GM23248 (cell line): ENCODE data around the gene ZEB2. TPM values are rescaled to one million over a fixed set of nuclear protein-coding genes. Genes with fewer than 3 reads are reported as not detected.

Source experiments
- DNase-seq: peaks from one replicate; pipeline ENCODE4 v3.0.0-alpha.2; 2015
- H2AFZ ChIP-seq: fragments of 200-600 bp; sonication (generic); 2 replicates; pipeline ENCODE4 v1.6.1; 2016; ENCODE audit warnings: antibody characterized with exemption
- H3F3A ChIP-seq: fragments of 200-600 bp; sonication (generic); 2 replicates; pipeline ENCODE4 v1.6.1; 2016; ENCODE audit warnings: mild to moderate bottlenecking, antibody characterized with exemption, mixed run types; ENCODE audit not compliant: insufficient read depth
- H3K27ac ChIP-seq: fragments of 200-600 bp; sonication (generic); 2 replicates; pipeline ENCODE4 v1.5.1; 2016; ENCODE audit warnings: mild to moderate bottlenecking
- H3K27me3 ChIP-seq: fragments of 200-600 bp; sonication (generic); replicated peaks from 2 replicates; pipeline ENCODE4 v1.6.1; 2016; ENCODE audit warnings: mild to moderate bottlenecking; ENCODE audit not compliant: insufficient read depth
- H3K36me3 ChIP-seq: fragments of 200-600 bp; sonication (generic); 2 replicates; pipeline ENCODE4 v1.6.1; 2016; ENCODE audit warnings: low read depth, mild to moderate bottlenecking
- H3K4me1 ChIP-seq: fragments of 200-600 bp; sonication (generic); 2 replicates; pipeline ENCODE4 v1.6.1; 2016; ENCODE audit warnings: mild to moderate bottlenecking; ENCODE audit not compliant: insufficient read depth
- H3K4me2 ChIP-seq: fragments of 200-600 bp; sonication (generic); one replicate; pipeline ENCODE4 v1.6.1; 2016; ENCODE audit warnings: mild to moderate bottlenecking; ENCODE audit not compliant: unreplicated experiment
- H3K4me3 ChIP-seq: fragments of 200-600 bp; sonication (generic); 2 replicates; pipeline ENCODE4 v1.5.1; 2016; ENCODE audit warnings: mild to moderate bottlenecking
- H3K79me2 ChIP-seq: fragments of 200-600 bp; sonication (generic); 2 replicates; pipeline ENCODE4 v1.6.1; 2016; ENCODE audit warnings: mild to moderate bottlenecking; ENCODE audit not compliant: insufficient read depth
- H3K9ac ChIP-seq: fragments of 200-600 bp; sonication (generic); 2 replicates; pipeline ENCODE4 v1.6.1; 2016; ENCODE audit warnings: mild to moderate bottlenecking
- H3K9me2 ChIP-seq: fragments of 200-600 bp; sonication (generic); 2 replicates; pipeline ENCODE4 v1.6.1; 2016; ENCODE audit warnings: mixed run types, mild to moderate bottlenecking, moderate library complexity; ENCODE audit not compliant: insufficient read depth
- H3K9me3 ChIP-seq: fragments of 200-600 bp; sonication (generic); one replicate; pipeline ENCODE4 v1.6.1; 2017; ENCODE audit warnings: low read depth
- H4K20me1 ChIP-seq: fragments of 200-600 bp; sonication (generic); 2 replicates; pipeline ENCODE4 v1.6.0; 2016; ENCODE audit not compliant: insufficient read depth
- EZH2 ChIP-seq: fragments of 200-600 bp; sonication (generic); IDR thresholded peaks from 2 replicates; pipeline ENCODE4 v1.6.1; 2018; ENCODE audit warnings: antibody characterized with exemption, mild to moderate bottlenecking; ENCODE audit not compliant: insufficient read depth, poor library complexity, severe bottlenecking
- EZH2phosphoT487 ChIP-seq: fragments of 200-600 bp; sonication (generic); IDR thresholded peaks from 2 replicates; pipeline ENCODE4 v1.6.1; 2018; ENCODE audit warnings: antibody characterized with exemption, moderate library complexity, mild to moderate bottlenecking, low read depth; ENCODE audit not compliant: insufficient read depth
- WGBS, 2 experiments: methylation state at CpG; one replicate each; pipeline ENCODE4 v1.1.6; 2015 to 2017; ENCODE audit warnings: low lambda C conversion rate in 2 of 2, low coverage in 1 of 2; ENCODE audit errors: missing lambda C conversion rate in 2 of 2; 5-methylcytosine and 5-hydroxymethylcytosine counted together
- in situ Hi-C: fragments of 300-500 bp; cut with MboI; formaldehyde crosslinking; loops from 2 replicates; pipeline ENCODE4 v1.15.0; 2020
- polyA plus RNA-seq: library from polyadenylated mRNA; unstranded; fragments of >200 nt; fragmentation: Nextera tagmentation; extraction: Ambion mirVana; gene quantifications from 2 replicates; pipeline ENCODE4 v1.2.1, GENCODE V29; 2016
- total RNA-seq: library from RNA; depleted of rRNA; stranded (reverse); fragments of >200 nt; shearing (Covaris generic); gene quantifications from 2 replicates; pipeline ENCODE4 v1.2.3, GENCODE V29; 2014

ZEB2 gene
- total and polyA plus RNA-seq, 2 experiments from 2014 or later, result 26.2 to 46.8 TPM

DNA sequence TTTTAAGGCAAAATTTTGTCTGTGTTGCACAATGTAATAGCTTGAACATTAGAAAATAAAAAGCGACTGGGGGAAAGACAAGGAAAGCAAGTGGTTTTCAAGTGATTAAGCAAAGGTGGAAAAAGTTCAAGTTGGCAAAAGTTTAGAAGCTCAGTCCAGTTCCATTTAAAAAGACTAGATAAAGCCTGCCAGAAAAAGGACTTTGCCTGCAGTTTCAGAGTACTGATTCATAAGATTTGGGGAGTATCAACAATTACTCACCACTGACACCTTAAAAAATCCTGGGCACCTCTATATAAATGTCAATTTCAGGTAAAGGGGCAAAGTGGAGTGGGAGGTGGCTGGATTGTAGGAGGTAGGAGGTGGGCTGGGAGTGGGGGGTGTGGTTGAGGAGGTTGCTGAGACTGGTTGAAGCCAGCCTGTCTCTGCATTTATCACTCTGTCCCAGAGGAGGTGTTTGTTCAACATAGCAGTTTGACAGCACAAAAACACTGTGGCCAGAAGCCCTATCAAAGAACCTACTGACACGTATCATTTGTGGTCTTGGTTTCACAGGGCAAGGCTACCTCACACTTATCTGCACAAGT, 14.6 kb downstream of the ZEB2 start:
- Histone ChIP-seq H3K36me3 (peaks cover 4% of the 10 kb centered on the region; the same call in 1 of the 2 replicates), H4K20me1 (no peaks in the 10 kb centered on the region), H3K4me3 (peak overlapping the region; percentile 29), H3K27me3 (no peaks in the 10 kb centered on the region), H3F3A (peaks cover 61% of the 10 kb centered on the region), H3K9me2 (no peaks in the 10 kb centered on the region), H2AFZ (no peak overlapping the region), H3K9ac (peak overlapping the region; percentile 21), H3K9me3 (no peaks in the 10 kb centered on the region), H3K4me1 (peaks cover 69% of the 10 kb centered on the region), H3K79me2 (peaks cover 96% of the 10 kb centered on the region), H3K4me2 (peak overlapping the region; percentile 61), H3K27ac (peak overlapping the region; percentile 57)
- in situ Hi-C loops, result no loop called here
- 10 to 23% methylated on average over 2 of the region's 2 CpGs for WGBS, 2 experiments
- TF ChIP-seq EZH2phosphoT487, result no peak
- TF ChIP-seq EZH2, result no peak
- peak; percentile 87 for DNase-seq

DNA sequence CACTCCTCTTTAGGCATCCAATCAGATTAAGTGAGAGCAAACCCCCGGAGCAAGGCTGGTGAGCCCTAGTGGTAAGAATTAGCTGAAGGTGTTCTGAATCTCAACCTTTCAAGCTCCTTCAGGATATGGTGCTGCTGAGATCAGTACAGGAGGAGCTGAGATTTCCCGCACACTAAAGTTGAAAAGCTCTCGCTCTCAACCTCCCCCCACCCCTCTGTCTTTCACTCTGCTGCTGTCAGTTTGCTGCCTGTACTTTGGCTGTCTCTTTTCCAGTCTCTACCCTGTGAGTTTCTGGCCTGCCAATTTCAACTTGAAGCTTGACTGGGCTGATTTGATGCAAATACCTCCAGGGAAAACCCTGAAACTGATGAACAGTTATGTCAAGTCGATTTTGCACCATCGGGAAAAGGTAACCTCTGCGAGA, 15.7 kb downstream of the ZEB2 start:
- 46 to 65% methylated on average over 6 of the region's 6 CpGs for WGBS, 2 experiments
- Histone ChIP-seq H3K4me3 (no peak overlapping the region), H4K20me1 (no peaks in the 10 kb centered on the region), H3K4me2 (peak overlapping the region; percentile 61), H3K9me3 (no peaks in the 10 kb centered on the region), H3K9ac (peak overlapping the region; percentile 21; the same call in 1 of the 2 replicates), H3K9me2 (no peaks in the 10 kb centered on the region), H3K4me1 (peaks cover 60% of the 10 kb centered on the region), H2AFZ (no peak overlapping the region), H3K36me3 (peaks cover 4% of the 10 kb centered on the region; the same call in 1 of the 2 replicates), H3K27ac (peak overlapping the region; percentile 57; the same call in 1 of the 2 replicates), H3K79me2 (peaks cover 96% of the 10 kb centered on the region), H3K27me3 (no peaks in the 10 kb centered on the region), H3F3A (peaks cover 54% of the 10 kb centered on the region)
- DNase-seq, result peak; percentile 24
- TF ChIP-seq EZH2phosphoT487 (no peak), EZH2 (no peak)
- in situ Hi-C loops, result no loop called here

DNA sequence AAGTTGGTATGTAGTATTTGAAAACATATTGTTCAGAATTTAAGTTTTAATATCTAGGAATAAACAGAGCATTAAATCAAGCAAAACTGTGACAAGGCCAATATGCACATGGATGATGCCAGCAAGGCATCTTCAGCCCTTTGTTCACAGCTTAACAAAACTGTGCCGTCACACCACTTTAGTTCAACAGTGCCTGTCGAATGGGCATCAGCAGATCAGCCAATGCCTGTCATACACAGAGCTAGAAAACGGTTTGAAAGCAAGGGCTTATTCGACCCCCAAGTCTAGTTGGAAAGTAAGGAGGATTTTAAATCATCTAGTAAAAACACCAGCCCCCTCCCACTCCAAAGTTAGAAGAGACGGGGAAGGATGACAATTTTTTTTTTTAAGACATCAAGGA, 16.7 kb downstream of the ZEB2 start:
- H3K4me1 ChIP-seq, result peaks cover 50% of the 10 kb centered on the region
- H3K27ac ChIP-seq, result no peak overlapping the region
- no peak overlapping the region for H3K4me3 ChIP-seq
- WGBS, 2 experiments, result 51% methylated on average over 5 of the region's 5 CpGs
- peaks cover 96% of the 10 kb centered on the region for H3K79me2 ChIP-seq
- no peaks in the 10 kb centered on the region for H4K20me1 ChIP-seq
- TF ChIP-seq EZH2 (no peak), EZH2phosphoT487 (no peak)
- peaks cover 46% of the 10 kb centered on the region for H3F3A ChIP-seq
- in situ Hi-C loops, result no loop called here
- no peak for DNase-seq
- no peaks in the 10 kb centered on the region for H3K27me3 ChIP-seq
- H3K4me2 ChIP-seq, result no peak overlapping the region
- H3K9me3 ChIP-seq, result no peaks in the 10 kb centered on the region
- peaks cover 4% of the 10 kb centered on the region; the same call in 1 of the 2 replicates for H3K36me3 ChIP-seq
- H3K9me2 ChIP-seq, result no peaks in the 10 kb centered on the region
- H3K9ac ChIP-seq, result no peak overlapping the region
- H2AFZ ChIP-seq, result no peak overlapping the region

DNA sequence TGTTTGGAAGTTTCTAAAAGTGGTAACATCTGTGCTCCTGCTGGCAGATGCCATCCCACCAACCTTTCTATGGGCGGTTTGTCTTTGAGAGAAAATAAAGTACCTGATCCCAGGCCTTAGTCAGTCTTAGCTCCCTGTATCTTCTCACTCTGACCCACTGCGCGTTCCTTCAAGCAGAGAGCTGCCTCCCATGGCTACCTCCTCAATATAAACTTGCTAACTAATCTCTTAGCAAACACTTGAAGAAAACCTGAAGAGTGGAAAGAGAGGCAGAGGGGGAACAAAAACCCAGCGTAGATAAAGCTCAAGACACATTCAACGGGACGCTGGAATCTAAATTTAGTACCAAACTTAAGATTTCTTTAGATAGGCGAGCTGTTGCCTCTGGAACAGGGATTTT, 17.6 kb downstream of the ZEB2 start:
- no peaks in the 10 kb centered on the region for H3K9me2 ChIP-seq
- peaks cover 41% of the 10 kb centered on the region for H3K4me1 ChIP-seq
- in situ Hi-C loops, result no loop called here
- no peak overlapping the region for H2AFZ ChIP-seq
- peaks cover 38% of the 10 kb centered on the region for H3F3A ChIP-seq
- no peaks in the 10 kb centered on the region for H3K9me3 ChIP-seq
- DNase-seq, result no peak
- H4K20me1 ChIP-seq, result no peaks in the 10 kb centered on the region
- H3K27me3 ChIP-seq, result no peaks in the 10 kb centered on the region
- TF ChIP-seq EZH2 (no peak), EZH2phosphoT487 (no peak)
- no peak overlapping the region for H3K27ac ChIP-seq
- H3K79me2 ChIP-seq, result peaks cover 93% of the 10 kb centered on the region
- no peak overlapping the region for H3K4me3 ChIP-seq
- no peak overlapping the region for H3K9ac ChIP-seq
- WGBS, 2 experiments, result 73 to 82% methylated on average over 7 of the region's 7 CpGs
- H3K36me3 ChIP-seq, result peaks cover 5% of the 10 kb centered on the region; the same call in 1 of the 2 replicates
- no peak overlapping the region for H3K4me2 ChIP-seq
